WTC11 (cell line): ENCODE data around the gene LRRN1. TPM values are rescaled to one million over a fixed set of nuclear protein-coding genes. Genes with fewer than 3 reads are reported as not detected.

Experiments
- ATAC-seq: fragments of 200-7000 bp; cut with Tn5 transposase; 2 replicates; pipeline ENCODE4 v1.10.0; 2021; ENCODE audit warnings: mild to moderate bottlenecking, moderate library complexity
- CTCF ChIA-PET: fragments of 300-600 bp; sonication (Branson Sonifier 250); formaldehyde crosslinking; loops from one replicate; lab custom pipeline; 2021; ENCODE audit warnings: antibody characterized with exemption; lab: Charles Lee
- POLR2A ChIA-PET: fragments of 350-600 bp; sonication (Branson Sonifier 250); formaldehyde crosslinking; loops from one replicate; lab custom pipeline; 2021; ENCODE audit warnings: antibody characterized with exemption; lab: Charles Lee
- DNase-seq: peaks from one replicate; pipeline ENCODE4 v3.0.0; 2021; ENCODE audit warnings: low spot score
- H3K27ac Mint-ChIP-seq: 2 replicates; pipeline ENCODE4 v1.8.0; 2021; ENCODE audit warnings: mixed read lengths
- H3K27me3 Mint-ChIP-seq: 2 replicates; pipeline ENCODE4 v1.8.0; 2021; ENCODE audit warnings: low read depth, mild to moderate bottlenecking, moderate library complexity, mixed read lengths
- H3K36me3 Mint-ChIP-seq: 2 replicates; pipeline ENCODE4 v1.8.0; 2021; ENCODE audit warnings: mixed read lengths
- H3K4me1 Mint-ChIP-seq: 2 replicates; pipeline ENCODE4 v1.8.0; 2022; ENCODE audit warnings: mixed read lengths
- H3K4me3 Mint-ChIP-seq: 2 replicates; pipeline ENCODE4 v1.8.0; 2021; ENCODE audit warnings: mild to moderate bottlenecking, moderate library complexity, mixed read lengths
- H3K9me3 Mint-ChIP-seq: 2 replicates; pipeline ENCODE4 v1.8.0; 2021; ENCODE audit warnings: mixed read lengths
- ATF3 ChIP-seq: sonication (generic); formaldehyde crosslinking; conservative IDR thresholded peaks from 2 replicates; pipeline ENCODE4 v1.8.1; 2022; ENCODE audit warnings: mild to moderate bottlenecking, missing genetic modification reagents
- ATF6 ChIP-seq: sonication (generic); formaldehyde crosslinking; IDR thresholded peaks from 2 replicates; pipeline ENCODE4 v1.8.1; 2023; ENCODE audit warnings: mild to moderate bottlenecking, missing genetic modification reagents
- CREB1 ChIP-seq: sonication (generic); formaldehyde crosslinking; IDR thresholded peaks from 2 replicates; pipeline ENCODE4 v1.8.0; 2023; ENCODE audit warnings: mild to moderate bottlenecking, missing genetic modification reagents
- FOXK1 ChIP-seq: sonication (generic); formaldehyde crosslinking; IDR thresholded peaks from 2 replicates; pipeline ENCODE4 v1.8.0; 2022; ENCODE audit warnings: mild to moderate bottlenecking, moderate library complexity, missing genetic modification reagents
- FOXP1 ChIP-seq: sonication (generic); formaldehyde crosslinking; IDR thresholded peaks from 2 replicates; pipeline ENCODE4 v1.8.0; 2022; ENCODE audit warnings: missing genetic modification reagents, mild to moderate bottlenecking, moderate library complexity, borderline replicate concordance
- GABPB1 ChIP-seq: sonication (generic); formaldehyde crosslinking; IDR thresholded peaks from 2 replicates; pipeline ENCODE4 v1.8.1; 2023; ENCODE audit warnings: mild to moderate bottlenecking, missing genetic modification reagents
- GRHL2 ChIP-seq: fragments of 250-450 bp; sonication (Bioruptor Pico); IDR thresholded peaks from 2 replicates; pipeline ENCODE4 v1.8.0; 2022; ENCODE audit warnings: mild to moderate bottlenecking, moderate library complexity; ENCODE audit not compliant: insufficient replicate concordance, severe bottlenecking
- JAZF1 ChIP-seq: fragments of 250-450 bp; sonication (Bioruptor Pico); IDR thresholded peaks from 2 replicates; pipeline ENCODE4 v1.9.0; 2021; ENCODE audit warnings: moderate library complexity, mild to moderate bottlenecking, inconsistent platforms
- JUN ChIP-seq: sonication (generic); formaldehyde crosslinking; IDR thresholded peaks from 2 replicates; pipeline ENCODE4 v1.8.0; 2023; ENCODE audit warnings: mild to moderate bottlenecking, missing genetic modification reagents
- MYBL2 ChIP-seq: sonication (generic); formaldehyde crosslinking; IDR thresholded peaks from 2 replicates; pipeline ENCODE4 v1.8.1; 2023; ENCODE audit warnings: mild to moderate bottlenecking, moderate library complexity, missing genetic modification reagents
- NR1H2 ChIP-seq: sonication (generic); formaldehyde crosslinking; IDR thresholded peaks from 2 replicates; pipeline ENCODE4 v1.9.0; 2021; ENCODE audit warnings: mild to moderate bottlenecking, moderate library complexity, missing genetic modification reagents
- NR3C1 ChIP-seq: sonication (generic); formaldehyde crosslinking; conservative IDR thresholded peaks from 2 replicates; pipeline ENCODE4 v1.8.1; 2023; ENCODE audit warnings: low read depth, mild to moderate bottlenecking, missing genetic modification reagents
- OVOL2 ChIP-seq: fragments of 250-450 bp; sonication (Bioruptor Pico); IDR thresholded peaks from 2 replicates; pipeline ENCODE4 v1.9.0; 2021; ENCODE audit warnings: mild to moderate bottlenecking, borderline replicate concordance
- PRRX2 ChIP-seq: fragments of 250-450 bp; sonication (Bioruptor Pico); IDR thresholded peaks from 2 replicates; pipeline ENCODE4 v1.8.0; 2021; ENCODE audit warnings: mild to moderate bottlenecking
- RORB ChIP-seq: fragments of 250-450 bp; sonication (Bioruptor Pico); IDR thresholded peaks from 2 replicates; pipeline ENCODE4 v1.9.0; 2021; ENCODE audit warnings: mild to moderate bottlenecking
- SP1 ChIP-seq: sonication (generic); formaldehyde crosslinking; conservative IDR thresholded peaks from 2 replicates; pipeline ENCODE4 v1.8.1; 2022; ENCODE audit warnings: missing genetic modification reagents
- STAT6 ChIP-seq: sonication (generic); formaldehyde crosslinking; conservative IDR thresholded peaks from 2 replicates; pipeline ENCODE4 v1.8.1; 2023; ENCODE audit warnings: mild to moderate bottlenecking, low read depth, missing genetic modification reagents, moderate library complexity
- TEAD4 ChIP-seq: sonication (generic); formaldehyde crosslinking; IDR thresholded peaks from 2 replicates; pipeline ENCODE4 v1.8.0; 2022; ENCODE audit warnings: mild to moderate bottlenecking, missing genetic modification reagents
- ZMAT4 ChIP-seq: fragments of 250-450 bp; sonication (Bioruptor Pico); IDR thresholded peaks from 2 replicates; pipeline ENCODE4 v1.9.0; 2021; ENCODE audit warnings: mild to moderate bottlenecking
- ZNF416 ChIP-seq: fragments of 250-450 bp; sonication (Bioruptor Pico); IDR thresholded peaks from 2 replicates; pipeline ENCODE4 v1.9.0; 2021; ENCODE audit warnings: mild to moderate bottlenecking, inconsistent platforms
- ZNF423 ChIP-seq: fragments of 250-450 bp; sonication (Bioruptor Pico); IDR thresholded peaks from 2 replicates; pipeline ENCODE4 v2.1.2; 2022; ENCODE audit warnings: mild to moderate bottlenecking, moderate library complexity
- total RNA-seq: library from RNA; stranded (reverse); gene quantifications from 3 replicates; pipeline ENCODE4 v1.2.3, GENCODE V29; 2021
- TF ChIP-seq, protein P1 (sequence below): sonication (generic); formaldehyde crosslinking; IDR thresholded peaks from 2 replicates; pipeline ENCODE4 v1.8.1; 2022; ENCODE audit warnings: low read depth, missing genetic modification reagents, borderline replicate concordance
- TF ChIP-seq, protein P2 (sequence below): fragments of 250-450 bp; sonication (Bioruptor Pico); IDR thresholded peaks from 2 replicates; pipeline ENCODE4 v1.9.0; 2021; ENCODE audit warnings: mild to moderate bottlenecking
- TF ChIP-seq, protein P3 (sequence below): sonication (generic); formaldehyde crosslinking; IDR thresholded peaks from 2 replicates; pipeline ENCODE4 v1.8.1; 2022; ENCODE audit warnings: mild to moderate bottlenecking, missing genetic modification reagents, moderate library complexity, borderline replicate concordance

The LRRN1 gene
- total RNA-seq, 1 experiment from 2014 or later: 114 TPM

- Mint-ChIP-seq H3K9me3 (peaks cover 68% of the 10 kb centered on the region), H3K4me3 (no peak overlapping the region), H3K4me1 (no peaks in the 10 kb centered on the region), H3K36me3 (peaks cover 17% of the 10 kb centered on the region), H3K27me3 (peaks cover 4% of the 10 kb centered on the region; the same call in 1 of the 2 replicates), H3K27ac (no peak overlapping the region)
- TF ChIP-seq NR3C1 (CRISPR knock-in tag) (no peak), FOXK1 (no peak), OVOL2 (CRISPR knock-in tag) (no peak), ZMAT4 (no peak), MYBL2 (CRISPR knock-in tag) (no peak), ZNF423 (no peak), GRHL2 (CRISPR knock-in tag) (no peak), ZNF416 (CRISPR knock-in tag) (no peak)
- TF ChIP-seq, protein P1, sequence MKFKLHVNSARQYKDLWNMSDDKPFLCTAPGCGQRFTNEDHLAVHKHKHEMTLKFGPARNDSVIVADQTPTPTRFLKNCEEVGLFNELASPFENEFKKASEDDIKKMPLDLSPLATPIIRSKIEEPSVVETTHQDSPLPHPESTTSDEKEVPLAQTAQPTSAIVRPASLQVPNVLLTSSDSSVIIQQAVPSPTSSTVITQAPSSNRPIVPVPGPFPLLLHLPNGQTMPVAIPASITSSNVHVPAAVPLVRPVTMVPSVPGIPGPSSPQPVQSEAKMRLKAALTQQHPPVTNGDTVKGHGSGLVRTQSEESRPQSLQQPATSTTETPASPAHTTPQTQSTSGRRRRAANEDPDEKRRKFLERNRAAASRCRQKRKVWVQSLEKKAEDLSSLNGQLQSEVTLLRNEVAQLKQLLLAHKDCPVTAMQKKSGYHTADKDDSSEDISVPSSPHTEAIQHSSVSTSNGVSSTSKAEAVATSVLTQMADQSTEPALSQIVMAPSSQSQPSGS (CRISPR knock-in tag): no peak
- CTCF ChIA-PET: no interaction called here
- POLR2A ChIA-PET: no interaction called here
- no peak for DNase-seq
- no peak for ATAC-seq
Observed at GRCh38 chr3:3778216-3778615, 21.0 kb upstream of the LRRN1 start.

DNA sequence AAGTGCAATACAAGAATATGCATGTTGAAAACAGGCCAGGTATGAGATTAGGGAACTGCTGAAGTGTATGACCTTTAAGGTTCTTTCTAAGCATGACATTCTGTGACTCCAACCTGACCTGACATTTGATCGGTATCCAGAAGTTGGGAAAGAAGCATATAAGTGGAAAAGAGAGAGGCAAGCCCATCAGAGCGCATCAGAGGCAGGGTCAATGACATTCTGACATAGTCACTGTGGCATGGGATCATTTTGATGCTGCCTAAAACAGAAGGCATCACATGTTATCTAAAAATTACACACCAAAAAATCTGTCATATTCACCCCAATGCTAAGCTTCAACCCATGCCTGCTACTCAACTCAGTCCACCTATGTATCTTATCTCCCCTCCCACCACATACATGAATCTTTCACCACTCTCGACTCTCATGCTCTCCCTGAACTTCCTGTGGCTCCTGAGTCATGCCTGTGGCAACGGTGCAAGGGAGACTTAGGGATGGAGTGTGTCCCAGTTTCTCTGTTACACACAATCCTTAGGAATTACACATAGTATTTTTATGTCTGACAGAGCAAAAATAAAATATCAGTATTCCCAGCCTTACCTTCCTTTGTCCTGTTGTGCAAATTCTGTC is 20.5 kb upstream of the LRRN1 start:
- DNase-seq: no peak
- ChIA-PET CTCF (no interaction called here), POLR2A (no interaction called here)
- TF ChIP-seq, protein P2, sequence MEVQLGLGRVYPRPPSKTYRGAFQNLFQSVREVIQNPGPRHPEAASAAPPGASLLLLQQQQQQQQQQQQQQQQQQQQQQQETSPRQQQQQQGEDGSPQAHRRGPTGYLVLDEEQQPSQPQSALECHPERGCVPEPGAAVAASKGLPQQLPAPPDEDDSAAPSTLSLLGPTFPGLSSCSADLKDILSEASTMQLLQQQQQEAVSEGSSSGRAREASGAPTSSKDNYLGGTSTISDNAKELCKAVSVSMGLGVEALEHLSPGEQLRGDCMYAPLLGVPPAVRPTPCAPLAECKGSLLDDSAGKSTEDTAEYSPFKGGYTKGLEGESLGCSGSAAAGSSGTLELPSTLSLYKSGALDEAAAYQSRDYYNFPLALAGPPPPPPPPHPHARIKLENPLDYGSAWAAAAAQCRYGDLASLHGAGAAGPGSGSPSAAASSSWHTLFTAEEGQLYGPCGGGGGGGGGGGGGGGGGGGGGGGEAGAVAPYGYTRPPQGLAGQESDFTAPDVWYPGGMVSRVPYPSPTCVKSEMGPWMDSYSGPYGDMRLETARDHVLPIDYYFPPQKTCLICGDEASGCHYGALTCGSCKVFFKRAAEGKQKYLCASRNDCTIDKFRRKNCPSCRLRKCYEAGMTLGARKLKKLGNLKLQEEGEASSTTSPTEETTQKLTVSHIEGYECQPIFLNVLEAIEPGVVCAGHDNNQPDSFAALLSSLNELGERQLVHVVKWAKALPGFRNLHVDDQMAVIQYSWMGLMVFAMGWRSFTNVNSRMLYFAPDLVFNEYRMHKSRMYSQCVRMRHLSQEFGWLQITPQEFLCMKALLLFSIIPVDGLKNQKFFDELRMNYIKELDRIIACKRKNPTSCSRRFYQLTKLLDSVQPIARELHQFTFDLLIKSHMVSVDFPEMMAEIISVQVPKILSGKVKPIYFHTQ (CRISPR knock-in tag): no peak
- no peak for TF ChIP-seq PRRX2 (CRISPR knock-in tag)
- no peak for TF ChIP-seq STAT6 (CRISPR knock-in tag)
- no peak for TF ChIP-seq FOXP1 (CRISPR knock-in tag)
- no peak for TF ChIP-seq JUN (CRISPR knock-in tag)
- TF ChIP-seq, protein P3, sequence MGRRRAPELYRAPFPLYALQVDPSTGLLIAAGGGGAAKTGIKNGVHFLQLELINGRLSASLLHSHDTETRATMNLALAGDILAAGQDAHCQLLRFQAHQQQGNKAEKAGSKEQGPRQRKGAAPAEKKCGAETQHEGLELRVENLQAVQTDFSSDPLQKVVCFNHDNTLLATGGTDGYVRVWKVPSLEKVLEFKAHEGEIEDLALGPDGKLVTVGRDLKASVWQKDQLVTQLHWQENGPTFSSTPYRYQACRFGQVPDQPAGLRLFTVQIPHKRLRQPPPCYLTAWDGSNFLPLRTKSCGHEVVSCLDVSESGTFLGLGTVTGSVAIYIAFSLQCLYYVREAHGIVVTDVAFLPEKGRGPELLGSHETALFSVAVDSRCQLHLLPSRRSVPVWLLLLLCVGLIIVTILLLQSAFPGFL (CRISPR knock-in tag): no peak
- no peak for TF ChIP-seq TEAD4
- no peak for TF ChIP-seq CREB1
- TF ChIP-seq ATF6 (CRISPR knock-in tag): no peak
- TF ChIP-seq SP1 (CRISPR knock-in tag): no peak
- no peak for TF ChIP-seq GRHL2 (CRISPR knock-in tag)
- no peak for TF ChIP-seq RORB
- TF ChIP-seq JAZF1 (CRISPR knock-in tag): no peak
- no peak for TF ChIP-seq ATF3 (CRISPR knock-in tag)
- no peak for TF ChIP-seq GABPB1
- TF ChIP-seq NR1H2 (CRISPR knock-in tag): no peak
- no peak for ATAC-seq
- Mint-ChIP-seq H3K27me3 (peaks cover 4% of the 10 kb centered on the region; the same call in 1 of the 2 replicates), H3K27ac (no peak overlapping the region), H3K36me3 (peaks cover 17% of the 10 kb centered on the region), H3K9me3 (peaks cover 70% of the 10 kb centered on the region), H3K4me3 (no peak overlapping the region), H3K4me1 (no peaks in the 10 kb centered on the region)
